ENCODE measurements around the gene REEP1.

The REEP1 gene

DNA sequence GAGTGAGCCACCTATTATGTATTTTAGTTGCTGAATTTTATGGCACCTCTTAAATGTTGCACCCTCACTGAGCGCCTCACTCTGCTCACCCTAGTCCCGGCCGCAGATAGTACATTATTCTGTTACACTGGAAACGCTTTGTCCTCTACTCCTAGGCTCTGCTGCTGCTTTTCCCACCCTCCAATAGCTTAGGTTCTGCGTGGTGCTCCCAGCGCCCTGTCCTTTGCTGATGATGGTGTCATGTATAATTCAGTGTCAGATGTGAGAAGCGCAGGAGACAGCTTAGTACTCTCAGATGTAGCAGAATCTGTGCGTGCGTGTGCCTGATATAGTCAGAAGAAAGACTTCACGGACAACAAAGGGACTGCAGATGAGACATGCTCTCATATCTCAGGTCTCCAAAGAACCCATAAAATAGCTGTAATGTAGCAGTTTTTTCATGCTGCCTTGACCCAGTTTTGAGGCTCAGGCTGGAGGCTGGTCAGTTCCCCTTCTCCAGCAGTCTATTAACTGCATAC lies 1.4 kb upstream of the REEP1 start:
- CTCF ChIA-PET: no interaction called here
- TF ChIP-seq, protein P1, sequence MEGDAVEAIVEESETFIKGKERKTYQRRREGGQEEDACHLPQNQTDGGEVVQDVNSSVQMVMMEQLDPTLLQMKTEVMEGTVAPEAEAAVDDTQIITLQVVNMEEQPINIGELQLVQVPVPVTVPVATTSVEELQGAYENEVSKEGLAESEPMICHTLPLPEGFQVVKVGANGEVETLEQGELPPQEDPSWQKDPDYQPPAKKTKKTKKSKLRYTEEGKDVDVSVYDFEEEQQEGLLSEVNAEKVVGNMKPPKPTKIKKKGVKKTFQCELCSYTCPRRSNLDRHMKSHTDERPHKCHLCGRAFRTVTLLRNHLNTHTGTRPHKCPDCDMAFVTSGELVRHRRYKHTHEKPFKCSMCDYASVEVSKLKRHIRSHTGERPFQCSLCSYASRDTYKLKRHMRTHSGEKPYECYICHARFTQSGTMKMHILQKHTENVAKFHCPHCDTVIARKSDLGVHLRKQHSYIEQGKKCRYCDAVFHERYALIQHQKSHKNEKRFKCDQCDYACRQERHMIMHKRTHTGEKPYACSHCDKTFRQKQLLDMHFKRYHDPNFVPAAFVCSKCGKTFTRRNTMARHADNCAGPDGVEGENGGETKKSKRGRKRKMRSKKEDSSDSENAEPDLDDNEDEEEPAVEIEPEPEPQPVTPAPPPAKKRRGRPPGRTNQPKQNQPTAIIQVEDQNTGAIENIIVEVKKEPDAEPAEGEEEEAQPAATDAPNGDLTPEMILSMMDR (IDR thresholded peaks at IDR 0.05; ENCODE audit: insufficient read depth, low read length, missing control alignments): no peak
- DNase-seq (ENCODE audit: low read depth, low spot score): no peak
- H3K4me3 ChIP-seq (ENCODE audit: low read depth, low read length): no peak overlapping the region
- POLR2A ChIA-PET: no interaction called here

DNA sequence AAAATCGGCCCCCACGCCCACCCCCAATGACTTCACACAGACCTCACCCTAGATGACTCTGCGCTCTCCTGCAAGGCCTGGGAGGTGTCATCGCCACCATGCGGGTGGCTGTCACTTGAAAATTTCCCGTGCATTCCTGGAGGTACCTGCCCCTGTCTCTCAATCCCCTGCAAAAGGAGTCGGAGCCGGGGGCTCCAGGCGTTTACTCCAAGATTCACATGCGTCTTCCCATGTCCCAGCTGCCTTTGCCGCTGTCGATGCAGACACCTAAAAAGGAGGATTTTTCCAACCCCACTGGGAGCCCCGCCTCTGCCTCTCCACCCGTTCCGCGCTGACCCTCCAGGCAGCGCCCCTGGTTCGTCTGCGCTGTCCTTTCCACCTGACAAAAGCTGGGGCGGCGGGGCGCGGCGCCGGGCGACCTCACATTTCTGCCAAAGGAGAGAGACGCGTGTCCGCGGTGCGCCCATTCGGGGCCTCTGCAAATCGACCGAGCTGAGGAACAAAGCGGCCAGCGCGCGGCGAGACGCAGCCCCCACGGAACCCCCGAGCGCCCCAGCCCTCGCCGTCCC lies 667 bp downstream of the REEP1 start:
- TF ChIP-seq, protein P1 (IDR thresholded peaks at IDR 0.05; ENCODE audit: insufficient read depth, low read length, missing control alignments): no peak
- DNase-seq (ENCODE audit: low read depth, low spot score): no peak
- POLR2A ChIA-PET: no interaction called here
- CTCF ChIA-PET: no interaction called here
- H3K4me3 ChIP-seq (ENCODE audit: low read depth, low read length): peak overlapping the region; percentile 23

DNA sequence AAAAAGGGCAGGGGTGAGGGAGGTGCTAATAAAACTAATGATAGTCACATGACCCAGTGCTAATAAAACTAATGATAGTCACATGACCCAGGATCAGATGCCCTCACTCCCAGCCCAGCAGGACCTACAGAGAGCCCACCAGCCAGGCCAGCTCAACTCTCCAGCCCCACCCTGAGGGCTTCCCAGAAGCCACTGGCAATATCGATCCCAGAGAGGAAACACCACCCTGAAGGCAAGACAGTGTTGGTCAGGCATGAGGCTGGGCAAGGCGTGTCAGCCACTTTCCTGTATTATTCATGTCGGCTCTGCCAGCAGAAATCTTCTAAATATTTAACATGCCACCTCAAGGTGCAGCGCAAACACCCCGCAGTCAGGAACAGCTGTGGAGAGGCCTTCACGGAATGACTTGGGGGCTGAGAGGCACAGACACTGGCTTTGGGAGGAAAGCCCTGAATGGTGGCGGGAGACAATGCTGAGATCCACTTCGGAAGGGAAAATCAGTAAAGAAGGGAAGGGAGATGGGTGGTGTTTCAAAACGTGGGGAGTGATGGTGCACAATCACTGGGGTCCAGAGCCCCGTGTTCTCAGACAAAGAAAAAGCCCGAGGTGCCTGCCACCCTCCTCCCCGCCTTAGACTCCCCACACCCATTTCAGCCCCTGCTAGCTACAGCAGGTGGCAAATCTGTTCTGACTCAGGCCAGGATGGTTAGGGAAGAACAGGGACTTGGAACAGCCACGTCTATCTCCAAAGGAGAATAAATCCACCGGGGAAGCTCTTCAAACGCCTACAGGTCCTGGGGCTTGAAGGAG lies 1.4 kb downstream of the REEP1 start:
- DNase-seq (ENCODE audit: low read depth, low spot score): no peak
- TF ChIP-seq, protein P1 (IDR thresholded peaks at IDR 0.05; ENCODE audit: insufficient read depth, low read length, missing control alignments): no peak
- POLR2A ChIA-PET: no interaction called here
- no peak overlapping the region for H3K4me3 ChIP-seq (ENCODE audit: low read depth, low read length)
- CTCF ChIA-PET: no interaction called here

DNA sequence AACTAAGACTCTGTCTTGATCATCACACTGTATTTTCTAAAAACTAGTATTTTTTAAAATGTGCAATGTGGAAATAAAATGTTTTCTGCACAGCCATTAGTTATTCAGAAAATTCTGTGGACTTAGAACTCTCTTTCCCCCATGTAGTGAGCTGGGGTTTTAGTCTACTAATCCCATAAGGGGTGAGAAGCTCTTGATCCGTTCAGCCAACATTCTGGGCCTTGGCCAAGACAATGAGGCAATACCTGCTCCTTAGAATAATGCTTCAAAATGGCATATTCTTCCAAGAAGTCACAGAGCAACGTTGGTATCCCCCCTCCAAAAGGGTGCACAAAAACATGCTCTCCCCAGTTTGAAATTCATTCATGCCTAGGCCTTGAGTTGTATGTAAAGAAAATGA lies 4.0 kb downstream of the REEP1 start:
- no peak for DNase-seq (ENCODE audit: low read depth, low spot score)
- CTCF ChIA-PET: no interaction called here
- no peak overlapping the region for H3K4me3 ChIP-seq (ENCODE audit: low read depth, low read length)
- POLR2A ChIA-PET: no interaction called here
- TF ChIP-seq, protein P1 (IDR thresholded peaks at IDR 0.05; ENCODE audit: insufficient read depth, low read length, missing control alignments): no peak

DNA sequence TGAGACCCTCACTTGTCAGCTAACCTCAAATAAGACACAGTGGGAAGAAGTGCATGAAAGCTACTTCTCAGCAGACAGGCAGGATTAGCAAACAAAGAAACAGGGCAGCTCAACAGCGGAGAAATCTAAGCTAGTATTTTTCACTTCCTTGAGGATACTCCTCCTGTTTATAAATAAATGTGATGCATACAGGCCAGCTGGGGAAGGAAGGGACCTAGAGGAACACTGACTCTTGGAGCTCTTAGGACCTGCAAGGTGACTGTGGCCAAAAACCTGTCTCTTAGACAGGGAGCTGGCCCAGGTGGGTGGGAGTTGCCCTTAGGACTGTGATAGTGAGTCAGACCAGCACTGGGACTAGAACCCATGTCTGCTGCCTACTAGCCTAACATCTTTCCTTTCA lies 4.8 kb downstream of the REEP1 start:
- DNase-seq (ENCODE audit: low read depth, low spot score): no peak
- H3K4me3 ChIP-seq (ENCODE audit: low read depth, low read length): no peak overlapping the region
- TF ChIP-seq, protein P1 (IDR thresholded peaks at IDR 0.05; ENCODE audit: insufficient read depth, low read length, missing control alignments): no peak
- POLR2A ChIA-PET: no interaction called here
- CTCF ChIA-PET: no interaction called here

DNA sequence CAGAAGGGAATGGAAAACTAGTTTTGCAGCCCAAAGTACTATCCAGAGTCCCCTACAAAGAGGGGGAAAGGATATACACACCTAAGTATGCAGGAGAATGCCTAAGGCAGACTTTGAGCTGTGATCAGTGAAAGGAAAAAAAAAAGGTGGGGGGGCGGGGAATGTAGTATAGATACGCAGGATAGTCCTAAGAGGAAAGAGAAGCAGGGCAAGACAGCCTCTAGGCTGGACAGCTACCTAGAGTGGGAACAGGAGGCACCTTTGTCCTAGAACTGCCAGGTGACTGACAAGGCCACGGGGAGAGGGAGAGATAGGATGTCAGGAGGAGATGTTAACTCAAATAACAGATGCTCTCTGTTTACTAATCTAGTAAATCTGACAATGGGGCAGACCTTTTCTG lies 6.0 kb downstream of the REEP1 start:
- no peak overlapping the region for H3K4me3 ChIP-seq (ENCODE audit: low read depth, low read length)
- CTCF ChIA-PET: no interaction called here
- TF ChIP-seq, protein P1 (IDR thresholded peaks at IDR 0.05; ENCODE audit: insufficient read depth, low read length, missing control alignments): no peak
- DNase-seq (ENCODE audit: low read depth, low spot score): no peak
- POLR2A ChIA-PET: no interaction called here
